Measurements from ENCODE around the gene TMEM74B.
"Not testable (repeated sequence)": the region's sequence is repeated elsewhere in the genome, so short reads cannot be mapped to it uniquely, and the experiment has no call there.

Gene TMEM74B

DNA sequence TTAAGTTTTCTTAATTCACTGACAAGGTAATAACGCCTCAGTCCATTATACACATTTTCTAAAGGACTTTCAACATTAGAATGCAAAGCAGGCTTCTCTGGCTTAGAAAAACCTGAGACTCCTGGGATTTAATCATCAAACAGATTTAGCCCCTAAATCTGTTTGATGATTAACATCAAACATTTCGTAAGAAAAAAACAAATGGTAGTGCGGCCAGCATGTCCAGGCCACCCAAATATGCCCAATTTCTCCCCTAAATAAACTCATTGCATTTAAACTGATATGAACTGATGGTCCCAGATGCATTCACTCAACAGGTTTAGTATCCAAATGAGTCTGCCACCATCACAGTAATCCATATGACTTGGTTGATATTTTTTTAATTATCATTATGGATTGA, 6.2 kb downstream of the TMEM74B start:
- no peak for DNase-seq (ENCODE audit: low read depth)

DNA sequence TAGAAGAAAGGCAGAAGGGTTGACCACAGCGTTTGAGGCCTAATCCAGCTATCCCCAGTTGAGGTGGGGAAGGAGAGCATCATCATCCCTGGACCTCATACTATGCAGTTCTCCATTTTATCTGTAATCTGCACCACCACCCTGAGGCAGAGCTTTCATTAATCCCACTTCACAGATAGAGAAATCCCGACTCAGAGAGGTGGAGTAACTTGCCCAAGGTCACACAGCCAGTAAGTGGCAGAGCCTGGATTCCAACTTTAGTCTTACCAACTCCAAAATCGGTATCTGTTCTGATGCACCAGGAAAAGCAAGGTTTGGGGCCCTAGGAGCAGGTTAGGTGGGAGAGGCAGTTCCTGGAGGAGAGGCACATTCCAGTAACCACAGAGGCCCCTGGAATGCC, 6.7 kb downstream of the TMEM74B start:
- no peak for DNase-seq (ENCODE audit: low read depth)

DNA sequence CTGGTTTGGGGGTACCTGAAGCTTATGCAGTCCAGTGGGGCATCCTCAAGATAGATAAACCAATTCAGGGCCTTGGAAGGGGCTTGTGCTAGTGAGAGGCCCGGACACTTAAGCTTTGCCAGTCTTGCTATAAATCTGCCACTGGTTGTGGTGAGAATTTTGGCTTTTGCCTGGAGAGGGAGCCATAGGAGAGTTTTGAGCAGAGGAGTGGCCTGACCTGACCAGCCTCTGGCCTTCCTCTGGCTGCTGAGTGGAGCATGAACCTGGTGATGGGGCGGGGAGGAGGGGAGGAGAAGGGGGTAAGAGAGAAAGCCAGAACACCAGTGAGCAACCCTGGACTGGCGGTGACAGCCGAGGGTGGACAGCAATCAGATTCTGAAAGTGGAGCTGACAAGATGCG, 7.1 kb downstream of the TMEM74B start:
- DNase-seq (ENCODE audit: low read depth), result no peak

DNA sequence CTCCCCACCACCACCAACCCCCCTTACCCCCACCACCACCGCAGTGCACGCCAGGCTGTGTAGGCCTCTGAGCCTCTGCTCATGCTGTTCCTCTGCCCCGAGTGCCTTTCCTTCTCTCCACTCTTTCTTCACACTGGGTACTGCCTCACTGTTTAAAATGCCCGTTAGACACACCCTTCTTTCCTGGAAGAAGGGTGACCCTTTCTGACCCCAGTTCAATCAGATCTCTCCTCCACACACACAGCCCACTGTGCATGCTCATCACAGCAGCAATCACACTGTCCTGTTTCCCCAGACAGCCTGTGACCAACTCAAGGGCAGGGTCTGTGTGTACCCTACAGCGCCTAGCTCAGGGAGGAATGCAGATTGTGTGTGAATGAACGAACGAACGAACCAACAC, 10.0 kb downstream of the TMEM74B start:
- DNase-seq (ENCODE audit: low read depth), result no peak

DNA sequence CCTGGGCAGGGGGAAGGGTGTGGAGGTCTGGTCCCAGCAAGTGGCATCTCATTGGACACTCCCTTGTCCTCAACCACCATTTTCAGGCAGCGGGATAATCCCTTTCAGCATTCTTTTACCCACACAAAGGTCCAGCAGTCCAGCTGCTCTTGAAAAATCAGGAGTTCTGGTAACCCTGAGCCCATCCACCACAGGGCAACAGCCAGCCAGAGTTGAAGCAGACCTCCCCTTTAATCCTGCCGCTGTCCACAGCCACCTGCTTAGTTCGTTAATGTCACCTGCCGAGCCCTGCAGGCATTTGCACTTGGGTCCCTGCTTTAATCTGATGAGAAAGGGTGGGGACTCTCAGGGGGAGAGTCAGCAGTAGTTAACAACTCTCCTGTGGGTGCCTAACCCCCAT, 11.1 kb downstream of the TMEM74B start:
- DNase-seq (ENCODE audit: low read depth), result no peak

DNA sequence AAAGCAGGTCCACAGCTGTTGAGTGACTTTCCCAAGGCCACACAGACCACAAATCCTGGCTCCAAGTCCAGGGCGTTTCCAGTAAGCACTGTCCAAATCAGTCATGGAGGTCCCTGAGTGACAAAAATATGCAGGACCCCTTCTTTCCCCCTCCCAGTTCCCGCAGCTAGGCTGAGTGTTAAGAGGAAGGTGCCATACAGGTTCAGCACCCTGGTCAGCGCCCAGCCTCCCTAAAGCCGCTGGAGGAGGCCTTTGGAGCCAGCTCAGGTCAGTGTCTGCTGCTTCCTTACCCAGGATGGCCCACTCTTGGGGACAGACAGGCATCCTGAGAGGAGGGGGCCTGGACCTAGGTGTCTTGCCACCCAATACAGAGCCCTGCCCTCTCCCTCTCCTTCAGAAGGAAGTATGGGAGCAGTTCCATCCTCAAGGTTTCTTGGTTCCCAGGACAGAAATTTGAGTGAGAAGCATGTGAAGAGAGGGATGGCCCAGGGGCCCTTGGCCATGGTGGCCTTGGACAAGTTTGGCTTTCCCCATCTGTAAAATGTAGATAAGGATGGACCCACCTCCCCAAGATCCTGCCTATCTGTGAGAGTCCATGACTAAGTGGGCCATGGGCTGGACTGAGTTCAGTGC, 13.2 kb downstream of the TMEM74B start:
- DNase-seq (ENCODE audit: low read depth), result no peak

DNA sequence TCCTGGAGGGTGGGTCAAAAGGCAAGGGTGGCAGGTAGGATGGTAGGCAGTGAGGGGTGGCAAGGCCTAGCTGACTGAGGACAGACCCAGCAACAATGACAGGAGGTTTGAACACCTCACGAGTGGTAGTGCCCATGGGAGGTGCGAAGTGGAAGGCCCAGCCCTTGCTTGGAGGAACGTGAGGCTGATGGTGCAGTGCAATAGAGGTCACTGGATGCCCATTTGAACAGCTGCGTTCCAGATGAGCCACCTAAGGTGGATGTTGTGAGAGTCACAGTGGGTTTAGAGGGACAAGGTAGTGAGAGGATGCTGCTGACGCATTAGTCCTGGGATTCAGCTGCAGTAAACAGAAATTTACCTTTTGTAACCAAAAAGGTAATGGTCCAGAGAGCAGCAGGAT, 15.6 kb downstream of the TMEM74B start:
- DNase-seq (ENCODE audit: low read depth), result no peak

DNA sequence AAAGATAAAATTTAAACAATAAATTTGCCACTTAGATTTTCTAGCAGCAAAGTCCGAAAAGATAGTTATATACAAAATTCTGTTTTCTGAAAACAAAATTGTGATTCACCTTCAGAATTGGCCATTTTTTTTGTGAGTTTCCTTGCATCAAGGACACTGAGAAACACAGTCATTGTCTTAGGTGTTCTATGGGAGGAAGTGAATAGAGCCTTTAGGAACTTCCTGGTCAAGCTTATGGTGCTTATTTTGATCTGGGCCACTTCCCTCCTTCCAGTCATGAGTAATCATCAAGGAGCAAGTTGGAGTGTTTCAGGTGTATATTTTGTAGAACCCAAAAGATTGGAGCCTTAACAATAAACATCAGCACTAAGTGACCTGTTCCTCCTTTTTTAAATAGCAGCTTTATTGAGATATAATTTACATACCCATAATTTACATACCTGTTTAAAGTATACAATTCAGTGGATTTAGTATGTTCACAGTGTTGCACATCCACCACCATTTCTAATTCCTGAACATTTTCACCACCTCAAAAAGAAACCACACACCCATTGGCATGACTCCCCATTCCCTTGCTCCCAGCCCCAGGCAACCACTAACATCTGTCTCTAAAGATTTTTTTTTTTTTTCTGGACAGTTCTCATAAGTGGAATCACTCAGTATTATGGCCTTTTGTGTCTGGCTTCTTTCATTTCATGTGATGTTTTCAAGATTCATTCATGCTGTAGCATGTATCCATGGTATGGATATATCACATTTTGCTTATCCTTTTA, 17.6 kb downstream of the TMEM74B start:
- no peak for DNase-seq (ENCODE audit: low read depth)

DNA sequence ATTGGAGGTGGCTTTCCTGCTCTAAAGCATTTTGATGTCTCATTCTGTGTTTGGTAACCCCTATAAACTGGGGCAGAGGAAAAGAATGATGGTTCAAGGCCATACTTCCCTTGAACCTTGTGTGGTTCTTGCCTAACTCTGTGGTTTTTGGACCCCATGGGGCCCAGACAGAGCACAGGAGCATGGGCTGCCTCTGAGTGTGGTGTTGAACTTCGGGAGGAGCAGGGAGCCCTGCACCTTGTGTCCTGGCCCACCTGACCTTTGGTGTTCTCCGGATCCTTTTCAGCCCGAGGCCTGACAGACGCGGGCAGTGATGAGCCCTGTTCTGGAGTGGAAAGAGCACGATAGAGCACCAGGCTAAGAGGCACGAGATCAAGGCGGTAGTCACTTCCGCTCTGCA, 18.8 kb downstream of the TMEM74B start:
- DNase-seq (ENCODE audit: low read depth), result no peak

DNA sequence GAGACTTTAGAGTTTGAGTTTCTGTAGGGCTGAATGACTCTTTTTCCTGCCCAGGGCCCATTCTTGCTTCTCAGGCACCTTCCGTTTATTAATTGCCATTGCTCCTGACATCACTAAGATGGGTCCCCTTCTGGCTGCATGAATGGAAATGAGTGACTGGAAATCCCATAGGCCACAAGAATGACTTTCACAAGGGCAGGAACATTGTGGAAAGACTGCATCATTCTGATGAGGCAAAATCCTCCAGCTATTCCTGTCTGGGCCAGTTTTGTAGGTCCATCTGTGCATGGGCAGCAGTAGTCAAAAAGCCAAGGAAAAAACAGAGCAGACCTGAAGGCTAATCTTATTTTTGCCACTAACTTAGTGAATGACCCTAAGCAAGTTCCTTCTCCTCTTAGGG, 19.3 kb downstream of the TMEM74B start:
- no peak for DNase-seq (ENCODE audit: low read depth)

DNA sequence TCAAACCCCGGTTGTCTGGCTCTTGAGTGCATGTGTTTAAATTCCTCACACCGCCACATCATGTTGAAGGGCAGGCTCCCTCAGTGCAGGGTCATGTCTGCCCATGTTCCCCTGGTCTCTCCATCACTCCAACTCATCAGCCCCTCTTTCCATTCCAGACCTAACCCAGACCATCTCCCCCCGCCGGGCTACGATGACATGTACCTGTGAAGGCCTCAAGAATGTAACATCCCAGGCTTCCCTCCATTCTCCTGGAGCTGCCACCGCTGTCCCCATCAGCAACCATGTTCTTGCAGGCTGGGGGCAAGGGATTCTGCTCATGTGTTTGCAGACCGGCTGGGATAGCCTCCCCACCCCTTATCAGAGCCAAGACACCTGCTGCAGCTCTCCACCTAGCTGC, 19.9 kb downstream of the TMEM74B start:
- no peak for DNase-seq (ENCODE audit: low read depth)

DNA sequence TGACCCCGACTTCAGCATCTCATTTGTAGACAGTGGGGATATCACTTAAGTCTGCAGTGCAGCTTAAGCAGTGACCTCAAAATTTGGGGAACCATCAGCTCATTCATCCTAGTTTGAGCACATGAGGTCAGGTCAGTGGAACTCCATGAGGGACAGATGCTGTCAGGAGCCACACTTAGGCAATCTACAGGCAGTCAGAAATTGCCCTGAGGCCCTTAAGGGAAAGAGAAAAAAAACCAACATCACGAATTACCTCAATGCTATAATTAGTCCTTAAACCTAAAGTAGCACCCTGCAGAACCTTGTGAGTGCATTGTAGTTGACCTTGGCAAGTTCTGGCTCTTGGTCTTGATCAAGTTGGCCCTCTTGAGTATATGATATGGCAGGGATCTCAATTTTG, 21.1 kb downstream of the TMEM74B start:
- DNase-seq (ENCODE audit: low read depth), result no peak

DNA sequence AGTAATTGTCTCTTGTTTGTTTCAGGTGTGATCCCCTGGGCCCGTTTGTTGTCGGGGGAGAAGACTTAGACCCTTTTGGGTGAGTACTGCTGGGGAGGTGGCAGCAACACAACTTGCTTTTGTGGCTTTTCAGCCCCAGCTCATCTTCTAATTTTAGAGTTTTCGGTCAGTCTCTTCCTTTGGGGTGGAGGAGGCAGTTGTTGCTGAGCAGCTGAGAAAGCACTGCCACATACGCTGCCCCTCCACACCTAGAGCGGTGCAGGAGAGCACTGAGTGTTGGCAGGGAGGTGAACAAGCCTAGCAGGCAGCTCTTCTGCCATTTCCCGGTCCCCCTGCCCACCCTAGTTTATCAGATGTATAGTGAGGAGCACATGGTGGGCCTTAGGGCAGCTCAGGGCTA, 21.7 kb downstream of the TMEM74B start:
- no peak for DNase-seq (ENCODE audit: low read depth)

DNA sequence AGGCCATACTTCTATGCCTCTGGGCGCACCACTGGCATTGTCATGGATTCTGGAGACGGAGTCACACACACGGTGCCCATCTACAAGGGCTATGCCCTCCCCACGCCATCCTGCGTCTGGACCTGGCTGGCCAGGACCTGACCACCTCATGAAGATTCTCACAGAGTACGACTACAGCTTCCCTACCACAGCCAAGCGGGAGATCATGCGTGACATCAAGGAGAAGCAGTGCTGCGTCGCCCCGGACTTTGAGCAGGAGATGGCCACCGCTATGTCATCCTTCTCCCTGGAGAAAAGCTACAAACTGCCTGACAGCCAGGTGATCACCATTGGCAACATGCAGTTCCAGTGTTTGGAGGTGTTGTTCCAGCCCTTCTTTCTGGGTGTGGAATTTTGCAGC, 23.8 kb downstream of the TMEM74B start:
- no peak for DNase-seq (ENCODE audit: low read depth)

DNA sequence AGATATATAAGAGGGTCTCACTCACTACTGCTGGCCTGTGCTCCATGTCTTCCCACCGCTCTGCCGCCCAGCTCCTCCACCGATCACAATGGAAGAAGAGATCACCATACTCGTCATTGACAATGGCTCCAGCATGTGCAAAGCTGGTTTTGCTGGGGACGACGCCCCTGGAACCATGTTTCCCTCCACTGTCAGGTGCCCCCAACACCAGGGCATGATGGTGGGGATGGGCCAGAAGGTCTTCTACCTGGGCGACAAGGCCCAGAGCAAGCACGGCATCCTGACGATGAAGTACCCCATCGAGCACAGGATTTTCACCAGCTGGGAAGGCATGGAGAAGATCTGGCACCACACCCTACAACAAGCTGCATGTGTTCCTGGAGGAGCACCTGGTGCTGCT, 24.3 kb downstream of the TMEM74B start:
- no peak for DNase-seq (ENCODE audit: low read depth)

DNA sequence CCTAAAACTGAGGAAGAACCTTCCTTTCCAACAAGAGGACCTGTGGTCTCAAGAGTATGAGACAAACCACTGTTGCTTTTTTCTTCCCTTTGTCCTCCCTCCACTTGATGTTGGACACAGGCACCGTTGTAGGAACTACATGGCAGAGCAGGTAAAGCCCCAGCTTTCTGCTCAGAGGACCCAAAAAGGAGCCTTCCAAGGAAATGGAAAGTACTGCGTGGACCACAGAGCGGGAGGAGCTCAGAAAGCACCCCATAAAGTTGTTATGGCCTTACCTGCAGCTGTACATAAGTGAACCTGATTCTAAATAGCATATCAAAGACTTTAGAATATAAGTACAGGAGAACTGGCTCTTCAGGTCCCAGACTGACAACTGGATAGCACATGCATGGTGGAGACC, 29.4 kb downstream of the TMEM74B start:
- no peak for DNase-seq (ENCODE audit: low read depth)

DNA sequence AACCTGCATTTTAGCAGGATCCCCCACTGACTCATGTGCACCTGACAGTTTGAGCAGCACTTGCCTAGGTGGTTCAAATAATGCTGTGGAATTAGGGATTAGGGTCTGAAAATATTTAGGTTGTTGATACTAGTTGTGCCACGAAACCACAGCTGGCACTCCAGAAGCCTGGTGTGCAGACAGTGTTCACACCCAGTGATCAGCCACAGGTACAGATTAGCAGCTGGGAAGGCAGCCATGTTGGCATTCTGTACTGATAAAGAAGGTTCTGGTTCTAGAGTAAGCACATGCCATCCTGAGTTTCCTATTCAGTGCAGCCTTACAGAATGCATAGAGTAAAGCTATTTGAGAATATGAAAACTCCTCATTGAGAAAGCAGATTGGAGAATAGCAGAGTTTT, 30.1 kb downstream of the TMEM74B start:
- no peak for DNase-seq (ENCODE audit: low read depth)

DNA sequence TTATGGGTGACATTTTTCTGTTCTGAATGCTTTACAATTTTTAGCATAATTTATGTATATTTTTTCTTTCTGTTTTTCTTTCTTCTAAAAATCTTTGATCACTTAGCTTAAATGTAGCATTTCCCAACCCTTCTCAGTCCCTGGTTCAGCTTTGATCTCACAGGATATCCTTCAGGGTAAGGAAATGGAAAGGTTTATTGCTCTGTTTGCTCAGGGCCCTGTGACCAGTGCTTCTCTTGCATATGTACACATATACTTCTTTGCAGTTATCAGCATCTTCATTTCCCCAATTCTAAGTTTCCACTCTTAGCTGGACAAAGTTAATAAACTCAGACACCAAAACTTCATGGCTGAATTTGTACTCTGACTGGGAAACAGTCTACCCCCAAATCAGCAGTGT, 30.6 kb downstream of the TMEM74B start:
- no peak for DNase-seq (ENCODE audit: low read depth)

DNA sequence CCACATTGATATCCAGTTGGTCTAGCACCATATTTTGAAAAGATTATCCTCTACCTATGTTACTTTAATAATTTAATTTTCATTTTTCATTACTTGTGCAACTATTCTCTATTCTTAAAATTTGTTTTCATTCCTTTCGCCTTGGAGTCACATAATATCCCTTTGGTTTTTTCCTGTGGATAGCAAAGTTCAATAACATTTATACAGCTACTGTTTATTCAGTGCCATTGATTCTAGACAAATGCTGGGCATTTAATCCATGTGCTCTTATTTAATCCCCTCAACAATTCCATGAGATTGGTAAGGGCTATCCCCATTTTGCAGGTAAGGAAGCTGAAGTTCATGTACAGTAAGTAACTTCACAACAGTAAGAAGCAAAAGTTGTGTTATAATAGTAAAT, 33.8 kb downstream of the TMEM74B start:
- DNase-seq (ENCODE audit: low read depth), result no peak

DNA sequence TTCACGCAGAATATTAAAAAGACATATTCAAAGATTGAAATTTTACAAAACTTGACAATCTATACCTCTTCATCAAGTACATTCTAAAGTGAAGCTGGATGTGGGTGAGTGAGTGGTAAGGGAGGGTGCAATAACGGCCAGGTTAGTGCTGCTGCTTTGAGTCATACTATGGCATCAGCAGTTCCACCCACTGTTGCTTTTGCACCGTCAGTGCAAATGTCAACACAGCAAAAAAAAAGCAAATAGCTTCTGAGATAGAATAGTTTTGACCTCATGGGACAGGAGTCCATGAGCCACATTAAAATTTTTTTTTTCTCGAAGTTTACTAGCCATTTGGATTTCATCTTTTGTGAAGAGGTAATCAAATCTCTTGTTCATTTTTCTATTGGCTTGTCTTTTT, 34.6 kb downstream of the TMEM74B start:
- DNase-seq (ENCODE audit: low read depth), result no peak

DNA sequence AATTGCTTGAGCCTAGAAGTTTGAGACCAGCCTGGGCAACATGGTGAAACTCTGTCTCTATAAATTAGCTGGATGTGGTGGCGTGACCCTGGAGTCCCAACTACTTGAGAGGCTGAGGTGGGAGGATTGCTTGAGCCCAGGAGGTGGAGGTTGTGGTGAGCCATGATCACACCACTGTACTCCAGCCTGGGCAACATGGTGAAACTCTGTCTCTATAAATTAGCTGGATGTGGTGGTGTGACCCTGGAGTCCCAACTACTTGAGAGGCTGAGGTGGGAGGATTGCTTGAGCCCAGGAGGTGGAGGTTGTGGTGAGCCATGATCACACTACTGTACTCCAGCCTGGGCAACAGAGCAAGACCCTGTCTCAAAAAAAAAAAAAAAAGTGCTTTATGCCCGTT, 35.0 kb downstream of the TMEM74B start:
- not testable (repeated sequence) for DNase-seq (ENCODE audit: low read depth)

DNA sequence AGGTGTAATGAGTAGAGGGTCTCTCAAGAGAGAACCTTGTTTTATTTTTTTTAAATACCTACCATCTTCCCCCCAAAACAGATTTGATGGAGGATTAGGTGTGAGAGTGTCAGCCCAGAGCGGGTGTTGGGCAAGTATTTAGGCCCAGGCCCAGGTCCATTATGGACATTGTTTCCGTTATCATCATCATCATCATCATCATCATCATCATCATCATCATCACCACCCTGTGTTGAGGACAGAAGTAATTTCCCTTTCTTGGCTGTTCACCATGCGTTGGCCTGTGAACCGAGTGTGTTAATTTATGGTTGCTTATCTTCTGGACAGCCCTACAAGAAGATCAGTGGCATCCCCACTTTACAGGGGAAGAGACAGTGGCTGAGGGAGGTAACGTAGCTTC, 37.8 kb downstream of the TMEM74B start:
- DNase-seq (ENCODE audit: low read depth), result no peak

DNA sequence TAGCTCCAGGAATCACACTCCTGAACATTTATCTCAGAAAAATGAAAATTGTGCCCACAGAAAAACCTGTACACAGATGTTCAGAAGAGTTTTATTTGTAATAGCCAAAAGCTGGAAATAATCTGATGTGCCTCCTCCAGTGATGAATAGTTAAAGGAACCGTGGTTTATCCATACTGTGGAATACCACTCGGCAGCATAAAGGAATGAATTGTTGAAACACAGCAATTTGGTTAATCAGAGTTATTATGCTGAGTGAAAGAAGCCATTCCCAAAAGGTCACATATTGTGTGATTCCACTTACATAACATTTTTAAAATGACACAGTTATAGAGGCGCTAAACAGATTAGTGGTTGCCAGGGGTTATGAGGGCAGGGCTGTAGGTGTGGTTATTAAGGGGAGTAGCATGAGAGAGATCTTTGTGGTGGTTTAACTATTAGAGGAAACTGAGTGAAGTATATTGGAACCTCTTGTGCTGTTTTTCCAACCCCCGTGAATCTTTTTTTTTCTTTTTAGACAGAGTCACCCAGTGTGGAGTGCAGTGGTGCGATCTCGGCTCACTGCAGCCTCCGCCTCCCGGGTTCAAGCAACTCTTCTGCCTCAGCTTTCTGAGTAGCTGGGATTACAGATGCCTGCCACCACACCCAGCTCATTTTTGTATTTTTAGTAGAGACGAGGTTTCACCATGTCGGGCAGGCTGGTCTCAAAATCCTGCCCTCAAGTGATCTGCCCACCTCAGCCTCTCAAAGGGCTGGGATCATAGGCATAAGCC, 40.2 kb downstream of the TMEM74B start:
- DNase-seq (ENCODE audit: low read depth), result no peak
